HCT116 (cell line): Measurements from ENCODE around the gene TIRAP. TPM values are rescaled to one million over a fixed set of nuclear protein-coding genes. Genes with fewer than 3 reads are reported as not detected.

Experiments used
- ATAC-seq: fragments of 200-7000 bp; cut with Tn5 transposase; 2 replicates; pipeline ENCODE4 v1.9.1; 2020; ENCODE audit warnings: mild to moderate bottlenecking, moderate library complexity
- BruUV-seq: library from RNA; stranded (reverse); fragments of 400-500 nt; replicated peaks from 2 replicates; lab custom pipeline; 2021; lab: Mats Ljungman, UMichigan
- CTCF ChIA-PET: fragments of 300-600 bp; sonication (Branson Sonifier 250); formaldehyde crosslinking; loops from one replicate; lab custom pipeline; 2021; ENCODE audit warnings: antibody characterized with exemption; lab: Charles Lee
- POLR2A ChIA-PET: fragments of 300-600, 350-600 bp; sonication (Branson Sonifier 250); formaldehyde crosslinking; loops from one replicate; lab custom pipeline; 2021; ENCODE audit warnings: antibody characterized with exemption; lab: Charles Lee
- RAD21 ChIA-PET, 2 experiments: fragments of 300-600 bp; sonication (Branson Sonifier 250); formaldehyde crosslinking; loops; one replicate each; lab custom pipeline; 2023; ENCODE audit warnings: low total read pairs in 2 of 2; ENCODE audit not compliant: uncharacterized antibody in 2 of 2, unreplicated experiment in 2 of 2, low non-redundant PET in 1 of 2; lab: Charles Lee
- DNase-seq: peaks from one replicate; pipeline ENCODE4 v3.0.0-alpha.2; 2010; ENCODE audit warnings: low read depth, low spot score
- H2AFZ ChIP-seq: fragments of 200-600 bp; shearing (Covaris generic), sonication (generic); 2 replicates; pipeline ENCODE4 v1.6.1; 2017; ENCODE audit warnings: low read depth, mixed run types, mixed read lengths, antibody characterized with exemption, low read length; ENCODE audit not compliant: poor library complexity, severe bottlenecking
- H3K27ac ChIP-seq: 2 replicates; pipeline ENCODE4 v1.5.1; 2012; ENCODE audit warnings: low read depth, low read length
- H3K27me3 ChIP-seq: fragments of 200-600 bp; sonication (generic); 2 replicates; pipeline ENCODE4 v1.6.1; 2016; ENCODE audit warnings: mixed run types, low read length, mixed read lengths; ENCODE audit not compliant: insufficient read depth
- H3K36me3 ChIP-seq, 2 experiments: fragments of 200-500 bp in 1 of 2; fragments of 200-600 bp in 1 of 2; sonication (Bioruptor generic) in 1 of 2; sonication (generic) in 1 of 2; 2 replicates each; pipeline versions ENCODE4 v1.5.1 to v1.6.1; 2014 to 2016; ENCODE audit warnings: low read length in 2 of 2, inconsistent platforms in 1 of 2, mixed read lengths in 1 of 2, mixed run types in 1 of 2; ENCODE audit not compliant: insufficient read depth in 2 of 2, control insufficient read depth in 1 of 2
- H3K4me1 ChIP-seq, 2 experiments: fragments of 200-600 bp in 1 of 2; sonication (generic) in 1 of 2; 2 replicates each; pipeline versions ENCODE4 v1.5.1 to v1.6.1; 2012 to 2017; ENCODE audit warnings: low read length in 2 of 2, inconsistent platforms in 1 of 2, mild to moderate bottlenecking in 1 of 2, mixed read lengths in 1 of 2, mixed run types in 1 of 2, moderate library complexity in 1 of 2; ENCODE audit not compliant: insufficient read depth in 2 of 2, control insufficient read depth in 1 of 2
- H3K4me2 ChIP-seq: fragments of 200-600 bp; sonication (generic); 2 replicates; pipeline ENCODE4 v1.6.1; 2017; ENCODE audit warnings: mixed run types, low read length, mixed read lengths
- H3K4me3 ChIP-seq, 2 experiments: fragments of 200-600 bp in 1 of 2; sonication (generic) in 1 of 2; replicated peaks in 1 of 2; 2 replicates each; pipeline ENCODE4 v1.5.1; 2011 to 2016; ENCODE audit warnings: low read length in 2 of 2, control low read depth in 1 of 2, low read depth in 1 of 2, mild to moderate bottlenecking in 1 of 2, mixed read lengths in 1 of 2, mixed run types in 1 of 2
- H3K79me2 ChIP-seq: fragments of 200-600 bp; sonication (generic); 2 replicates; pipeline ENCODE4 v1.6.1; 2017; ENCODE audit warnings: mild to moderate bottlenecking, mixed run types, low read length, moderate library complexity, mixed read lengths; ENCODE audit not compliant: insufficient read depth
- H3K9ac ChIP-seq: fragments of 200-600 bp; sonication (generic); 2 replicates; pipeline ENCODE4 v1.6.1; 2016; ENCODE audit warnings: low read length, mixed read lengths
- H3K9me2 ChIP-seq: fragments of 200-600 bp; sonication (generic), shearing (Covaris generic); 2 replicates; pipeline ENCODE4 v1.6.1; 2017; ENCODE audit warnings: mixed run types, mild to moderate bottlenecking, moderate library complexity; ENCODE audit not compliant: insufficient read depth
- H3K9me3 ChIP-seq, 2 experiments: fragments of 200-500 bp in 1 of 2; fragments of 200-600 bp in 1 of 2; sonication (Bioruptor generic) in 1 of 2; sonication (generic) in 1 of 2; 2 replicates each; pipeline ENCODE4 v1.6.1; 2014 to 2017; ENCODE audit warnings: low read length in 2 of 2, mixed read lengths in 2 of 2, inconsistent platforms in 1 of 2, low read depth in 1 of 2, mild to moderate bottlenecking in 1 of 2, mixed run types in 1 of 2, moderate library complexity in 1 of 2; ENCODE audit not compliant: control insufficient read depth in 1 of 2, insufficient read depth in 1 of 2
- H4K20me1 ChIP-seq: fragments of 200-600 bp; sonication (generic), shearing (Covaris generic); 2 replicates; pipeline ENCODE4 v1.6.1; 2017; ENCODE audit warnings: mixed run types, mild to moderate bottlenecking, moderate library complexity; ENCODE audit not compliant: insufficient read depth
- CBX3 ChIP-seq: IDR thresholded peaks from 2 replicates; pipeline ENCODE4 v1.6.1; 2012; ENCODE audit warnings: low read depth
- CEBPB ChIP-seq: IDR thresholded peaks from 2 replicates; pipeline ENCODE4 v1.6.1; 2012; ENCODE audit warnings: low read depth
- EGR1 ChIP-seq: IDR thresholded peaks from 2 replicates; pipeline ENCODE4 v1.6.1; 2012; ENCODE audit warnings: low read depth
- ELF1 ChIP-seq: IDR thresholded peaks from 2 replicates; pipeline ENCODE4 v1.6.1; 2012; ENCODE audit warnings: low read depth, borderline replicate concordance
- EZH2 ChIP-seq: fragments of 200-600 bp; sonication (generic); IDR thresholded peaks from 2 replicates; pipeline ENCODE4 v1.6.1; 2017; ENCODE audit warnings: antibody characterized with exemption, mixed run types
- EZH2phosphoT487 ChIP-seq: fragments of 200-600 bp; IDR thresholded peaks from 2 replicates; pipeline ENCODE4 v1.6.1; 2018; ENCODE audit warnings: antibody characterized with exemption, borderline replicate concordance
- POLR2AphosphoS5 ChIP-seq: IDR thresholded peaks from 2 replicates; pipeline ENCODE4 v1.6.1; 2011; ENCODE audit warnings: mild to moderate bottlenecking, low read depth, low read length, moderate library complexity
- RAD21 ChIP-seq: IDR thresholded peaks from 2 replicates; pipeline ENCODE4 v1.6.1; 2012; ENCODE audit warnings: low read depth, mild to moderate bottlenecking
- SIN3A ChIP-seq: IDR thresholded peaks from 2 replicates; pipeline ENCODE4 v1.6.1; 2012; ENCODE audit warnings: low read depth
- SRF ChIP-seq: IDR thresholded peaks from 2 replicates; pipeline ENCODE4 v1.6.1; 2012; ENCODE audit warnings: low read depth
- TCF7L2 ChIP-seq: IDR thresholded peaks from 2 replicates; pipeline ENCODE4 v1.7.0; 2011; ENCODE audit warnings: borderline replicate concordance, inconsistent platforms; ENCODE audit not compliant: insufficient read depth, insufficient read length; ENCODE audit errors: extremely low read depth
- ZFX ChIP-seq: fragments of 450-650 bp; IDR thresholded peaks from 2 replicates; pipeline ENCODE4 v1.6.1; 2017
- ZNF274 ChIP-seq: fragments of 200-500 bp; sonication (Bioruptor generic); IDR thresholded peaks from 2 replicates; pipeline ENCODE4 v1.6.1; 2014; ENCODE audit warnings: mild to moderate bottlenecking, low read depth, low read length, inconsistent platforms
- intact Hi-C: fragments of 100-400 bp; cut with micrococcal nuclease; formaldehyde crosslinking; loops from 2 replicates; pipeline ENCODE4 v1.10.0; 2022
- total RNA-seq: library from RNA; stranded (reverse); gene quantifications from one replicate; pipeline ENCODE4 v1.2.1, GENCODE V29; 2021; ENCODE audit not compliant: unreplicated experiment
- TF ChIP-seq, protein P1 (sequence below): IDR thresholded peaks from 2 replicates; pipeline ENCODE4 v1.6.1; 2012

Gene TIRAP
- total RNA-seq, 1 experiment from 2014 or later = 10.8 TPM

DNA sequence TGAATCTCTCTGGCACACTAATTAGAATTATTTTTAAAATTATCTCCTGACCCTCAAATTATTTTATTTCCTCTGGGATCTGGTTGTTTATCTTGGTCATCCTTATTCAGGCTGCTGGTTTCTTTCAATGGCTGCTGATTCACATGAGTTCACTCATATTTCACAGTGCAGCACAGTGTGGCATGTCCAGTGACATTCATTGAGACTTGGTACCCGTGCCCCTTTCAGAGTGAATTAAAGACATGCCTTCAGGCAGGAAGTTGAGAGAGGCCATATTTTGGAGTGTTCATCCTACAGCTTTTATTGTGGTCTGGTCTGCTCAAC lies 34.5 kb downstream of the TIRAP start:
- TF ChIP-seq RAD21 = no peak
- no peak for TF ChIP-seq EGR1
- no peak for TF ChIP-seq CBX3
- no peak for TF ChIP-seq EZH2phosphoT487
- no peak for TF ChIP-seq CEBPB
- TF ChIP-seq, all 23 proteins: peak for 0
- CTCF ChIA-PET = no interaction called here
- Histone ChIP-seq H3K9me3 (no peaks in the 10 kb centered on the region), H2AFZ (no peak overlapping the region), H3K4me3 (no peak overlapping the region), H3K9me2 (no peaks in the 10 kb centered on the region), H3K27me3 (no peaks in the 10 kb centered on the region), H3K9ac (no peak overlapping the region), H3K27ac (no peak overlapping the region), H3K4me2 (no peak overlapping the region), H3K4me1 (peaks cover 6 to 15% of the 10 kb centered on the region in 2 experiments), H3K79me2 (no peaks in the 10 kb centered on the region), H3K36me3 (no peaks in the 10 kb centered on the region), H4K20me1 (no peaks in the 10 kb centered on the region)
- no peak for ATAC-seq
- intact Hi-C loops = loop anchor here (10.0 kb wide), 1 partner anchor 287 kb away; no protein-coding TSS in a partner anchor
- BruUV-seq = no TSS peak
- RAD21 ChIA-PET = no interaction called here
- DNase-seq = no peak
- POLR2A ChIA-PET = no interaction called here

DNA sequence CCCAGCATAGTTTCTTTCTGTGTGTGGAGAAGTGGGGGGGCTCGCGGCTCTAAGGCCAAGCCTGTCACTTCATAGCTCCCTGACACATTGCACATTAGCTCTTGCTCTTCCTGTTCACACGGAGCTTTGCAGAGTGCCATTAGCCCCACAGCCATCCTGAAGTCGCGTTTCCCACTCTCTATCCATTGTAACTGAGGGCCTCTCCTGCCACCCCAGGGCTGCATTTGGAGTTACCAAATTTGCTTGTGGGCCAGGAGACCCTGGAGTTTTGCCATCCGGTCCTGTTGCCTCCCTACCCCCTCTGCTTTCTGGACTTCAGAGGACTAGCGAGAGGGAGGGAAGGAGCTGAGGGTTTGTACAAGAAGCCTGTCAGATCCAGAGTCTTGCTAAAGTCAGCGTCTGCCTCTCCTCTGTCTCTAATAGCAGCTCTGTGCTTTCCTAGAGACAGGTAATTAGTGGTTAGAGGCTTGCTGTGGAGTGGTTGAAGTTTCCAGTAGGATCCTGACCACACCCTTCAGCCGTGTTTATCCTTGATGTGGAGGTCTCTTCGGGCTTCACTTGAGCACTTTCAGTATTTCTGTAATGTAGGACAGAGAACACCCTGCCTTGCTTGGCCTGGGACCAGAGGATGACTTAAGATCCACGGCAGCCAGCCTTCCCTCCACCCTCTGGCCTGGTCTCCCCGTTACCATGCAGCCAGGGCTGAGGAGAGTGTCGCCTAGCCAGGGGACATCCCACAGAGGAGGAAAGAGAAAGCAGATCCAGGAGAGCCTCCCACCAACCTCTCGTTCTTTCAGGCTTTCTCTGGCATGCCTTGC lies 35.1 kb downstream of the TIRAP start:
- no peak for TF ChIP-seq RAD21
- TF ChIP-seq ZNF274 = no peak
- TF ChIP-seq TCF7L2 = no peak
- TF ChIP-seq POLR2AphosphoS5 = no peak
- TF ChIP-seq CBX3 = no peak
- TF ChIP-seq, protein P1, sequence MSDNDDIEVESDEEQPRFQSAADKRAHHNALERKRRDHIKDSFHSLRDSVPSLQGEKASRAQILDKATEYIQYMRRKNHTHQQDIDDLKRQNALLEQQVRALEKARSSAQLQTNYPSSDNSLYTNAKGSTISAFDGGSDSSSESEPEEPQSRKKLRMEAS = no peak
- no peak for TF ChIP-seq ZFX
- no peak for TF ChIP-seq SIN3A
- no peak for TF ChIP-seq EGR1
- TF ChIP-seq ELF1 = no peak
- TF ChIP-seq CEBPB = no peak
- no peak for TF ChIP-seq EZH2
- no peak for TF ChIP-seq SRF
- no peak for DNase-seq
- 0 out of 2 replicates have a peak, but pooled peaks have one; percentile 17 for ATAC-seq
- POLR2A ChIA-PET = no interaction called here
- CTCF ChIA-PET = interaction anchor here (2.0 kb wide), 1 partner anchor 163 kb away, joined by 6 read pairs; no protein-coding TSS in a partner anchor
- no peak overlapping the region for H3K4me3 ChIP-seq
- no peak overlapping the region for H3K4me2 ChIP-seq
- H4K20me1 ChIP-seq = no peaks in the 10 kb centered on the region
- peaks cover 6 to 15% of the 10 kb centered on the region in 2 experiments for H3K4me1 ChIP-seq
- no peaks in the 10 kb centered on the region for H3K9me2 ChIP-seq
- no peaks in the 10 kb centered on the region for H3K9me3 ChIP-seq
- no peaks in the 10 kb centered on the region for H3K36me3 ChIP-seq
- RAD21 ChIA-PET = no interaction called here
- no peaks in the 10 kb centered on the region for H3K79me2 ChIP-seq
- no peaks in the 10 kb centered on the region for H3K27me3 ChIP-seq
- BruUV-seq = no TSS peak
- H2AFZ ChIP-seq = no peak overlapping the region
- no peak overlapping the region for H3K27ac ChIP-seq
- no peak overlapping the region for H3K9ac ChIP-seq
- intact Hi-C loops = loop anchor here (10.0 kb wide), 1 partner anchor 287 kb away; no protein-coding TSS in a partner anchor
